DND-41 (cell line): ENCODE data around the gene SKAP1.

Experiments used
- ATAC-seq: fragments of 200-7000 bp; cut with Tn5 transposase; 3 replicates; pipeline ENCODE4 v1.9.1; 2021; ENCODE audit warnings: low read depth; ENCODE audit not compliant: insufficient read depth
- DNase-seq: peaks from one replicate; pipeline ENCODE4 v3.0.0-alpha.2; 2020
- H2AFZ ChIP-seq: 2 replicates; pipeline ENCODE4 v1.6.0; 2012; ENCODE audit warnings: low read depth, low read length
- H3K27ac ChIP-seq: 2 replicates; pipeline ENCODE4 v1.5.1; 2012; ENCODE audit warnings: low read length, inconsistent platforms
- H3K27me3 ChIP-seq: fragments of 200-600 bp; sonication (generic); 2 replicates; pipeline ENCODE4 v1.6.0; 2012; ENCODE audit warnings: low read length, mild to moderate bottlenecking, inconsistent platforms; ENCODE audit not compliant: insufficient read depth, poor library complexity
- H3K36me3 ChIP-seq: 2 replicates; pipeline ENCODE4 v1.5.1; 2012; ENCODE audit warnings: low read length, inconsistent platforms; ENCODE audit not compliant: insufficient read depth
- H3K4me1 ChIP-seq: 2 replicates; pipeline ENCODE4 v1.5.1; 2012; ENCODE audit warnings: mild to moderate bottlenecking, low read length; ENCODE audit not compliant: insufficient read depth
- H3K4me2 ChIP-seq: 2 replicates; pipeline ENCODE4 v1.6.0; 2012; ENCODE audit warnings: mild to moderate bottlenecking, moderate library complexity, low read length, inconsistent platforms; ENCODE audit not compliant: insufficient read depth
- H3K4me3 ChIP-seq, 2 experiments: fragments of 200-600 bp in 1 of 2; shearing (Covaris generic) in 1 of 2; 2 replicates each; pipeline ENCODE4 v1.5.1; 2012 to 2016; ENCODE audit warnings: inconsistent platforms in 2 of 2, low read length in 2 of 2, mild to moderate bottlenecking in 2 of 2, low read depth in 1 of 2, moderate library complexity in 1 of 2
- H3K79me2 ChIP-seq: 2 replicates; pipeline ENCODE4 v1.6.0; 2012; ENCODE audit warnings: low read length, inconsistent platforms; ENCODE audit not compliant: insufficient read depth
- H3K9ac ChIP-seq: 2 replicates; pipeline ENCODE4 v1.6.0; 2012; ENCODE audit warnings: low read depth, mild to moderate bottlenecking, inconsistent platforms, low read length, moderate library complexity
- H3K9me3 ChIP-seq: 2 replicates; pipeline ENCODE4 v1.5.1; 2012; ENCODE audit warnings: low read length, moderate library complexity, mild to moderate bottlenecking, inconsistent platforms; ENCODE audit not compliant: insufficient read depth, severe bottlenecking
- H4K20me1 ChIP-seq: 2 replicates; pipeline ENCODE4 v1.6.0; 2012; ENCODE audit warnings: low read length; ENCODE audit not compliant: insufficient read depth
- EZH2 ChIP-seq: IDR thresholded peaks from 3 replicates; pipeline ENCODE4 v1.6.1; 2012; ENCODE audit warnings: borderline replicate concordance, low read depth, mild to moderate bottlenecking, moderate library complexity, low read length, inconsistent platforms; ENCODE audit not compliant: severe bottlenecking
- TF ChIP-seq, protein P1 (sequence below): IDR thresholded peaks from 2 replicates; pipeline ENCODE4 v1.5.1; 2012; ENCODE audit warnings: borderline replicate concordance, low read length, moderate library complexity, mild to moderate bottlenecking; ENCODE audit not compliant: poor library complexity, severe bottlenecking; ENCODE audit errors: extremely low read depth

SKAP1 gene

DNA sequence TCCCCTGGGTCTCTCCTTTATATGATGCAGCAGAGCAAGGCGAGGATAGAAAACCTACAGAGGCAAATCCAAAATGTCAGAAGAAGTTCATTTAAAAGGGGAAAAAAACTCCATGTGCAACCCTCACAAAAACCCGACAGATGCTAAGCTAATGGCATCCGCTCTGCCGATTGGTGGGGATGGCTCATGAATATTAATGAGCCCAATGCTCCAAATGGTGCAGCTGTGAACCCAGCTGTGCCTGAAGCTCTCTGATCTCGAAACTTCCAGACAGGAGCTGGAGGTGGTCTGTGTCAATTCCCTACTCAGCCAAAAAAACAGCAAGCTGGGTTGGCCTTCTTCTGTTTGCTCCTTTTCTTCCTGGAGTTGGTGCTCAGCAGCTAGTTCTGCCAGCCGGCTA lies 306.9 kb downstream of the SKAP1 start:
- Histone ChIP-seq H2AFZ (no peak overlapping the region), H4K20me1 (0 out of 2 replicates have a peak, but pooled peaks cover 4% of the 10 kb centered on the region), H3K79me2 (no peaks in the 10 kb centered on the region), H3K4me3 (no peak overlapping the region), H3K9ac (no peak overlapping the region), H3K4me1 (no peaks in the 10 kb centered on the region), H3K9me3 (no peaks in the 10 kb centered on the region), H3K4me2 (no peak overlapping the region), H3K27ac (no peak overlapping the region), H3K36me3 (peaks cover 38% of the 10 kb centered on the region), H3K27me3 (no peaks in the 10 kb centered on the region)
- no peak for ATAC-seq
- no peak for TF ChIP-seq EZH2
- TF ChIP-seq, protein P1, sequence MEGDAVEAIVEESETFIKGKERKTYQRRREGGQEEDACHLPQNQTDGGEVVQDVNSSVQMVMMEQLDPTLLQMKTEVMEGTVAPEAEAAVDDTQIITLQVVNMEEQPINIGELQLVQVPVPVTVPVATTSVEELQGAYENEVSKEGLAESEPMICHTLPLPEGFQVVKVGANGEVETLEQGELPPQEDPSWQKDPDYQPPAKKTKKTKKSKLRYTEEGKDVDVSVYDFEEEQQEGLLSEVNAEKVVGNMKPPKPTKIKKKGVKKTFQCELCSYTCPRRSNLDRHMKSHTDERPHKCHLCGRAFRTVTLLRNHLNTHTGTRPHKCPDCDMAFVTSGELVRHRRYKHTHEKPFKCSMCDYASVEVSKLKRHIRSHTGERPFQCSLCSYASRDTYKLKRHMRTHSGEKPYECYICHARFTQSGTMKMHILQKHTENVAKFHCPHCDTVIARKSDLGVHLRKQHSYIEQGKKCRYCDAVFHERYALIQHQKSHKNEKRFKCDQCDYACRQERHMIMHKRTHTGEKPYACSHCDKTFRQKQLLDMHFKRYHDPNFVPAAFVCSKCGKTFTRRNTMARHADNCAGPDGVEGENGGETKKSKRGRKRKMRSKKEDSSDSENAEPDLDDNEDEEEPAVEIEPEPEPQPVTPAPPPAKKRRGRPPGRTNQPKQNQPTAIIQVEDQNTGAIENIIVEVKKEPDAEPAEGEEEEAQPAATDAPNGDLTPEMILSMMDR = no peak
- DNase-seq = no peak

- no peak overlapping the region for H2AFZ ChIP-seq
- TF ChIP-seq EZH2 = no peak
- TF ChIP-seq, protein P1 = no peak
- no peak overlapping the region for H3K4me3 ChIP-seq
- no peaks in the 10 kb centered on the region for H3K27me3 ChIP-seq
- H3K36me3 ChIP-seq = peaks cover 43% of the 10 kb centered on the region
- no peaks in the 10 kb centered on the region for H3K9me3 ChIP-seq
- no peak overlapping the region for H3K9ac ChIP-seq
- DNase-seq (no peak), ATAC-seq (no peak)
- no peak overlapping the region for H3K4me2 ChIP-seq
- H3K27ac ChIP-seq = no peak overlapping the region
- no peaks in the 10 kb centered on the region for H3K4me1 ChIP-seq
- H4K20me1 ChIP-seq = 0 out of 2 replicates have a peak, but pooled peaks cover 4% of the 10 kb centered on the region
- no peaks in the 10 kb centered on the region for H3K79me2 ChIP-seq
Measured at GRCh38 chr17:48122665-48123045, 307.4 kb downstream of the SKAP1 start.

DNA sequence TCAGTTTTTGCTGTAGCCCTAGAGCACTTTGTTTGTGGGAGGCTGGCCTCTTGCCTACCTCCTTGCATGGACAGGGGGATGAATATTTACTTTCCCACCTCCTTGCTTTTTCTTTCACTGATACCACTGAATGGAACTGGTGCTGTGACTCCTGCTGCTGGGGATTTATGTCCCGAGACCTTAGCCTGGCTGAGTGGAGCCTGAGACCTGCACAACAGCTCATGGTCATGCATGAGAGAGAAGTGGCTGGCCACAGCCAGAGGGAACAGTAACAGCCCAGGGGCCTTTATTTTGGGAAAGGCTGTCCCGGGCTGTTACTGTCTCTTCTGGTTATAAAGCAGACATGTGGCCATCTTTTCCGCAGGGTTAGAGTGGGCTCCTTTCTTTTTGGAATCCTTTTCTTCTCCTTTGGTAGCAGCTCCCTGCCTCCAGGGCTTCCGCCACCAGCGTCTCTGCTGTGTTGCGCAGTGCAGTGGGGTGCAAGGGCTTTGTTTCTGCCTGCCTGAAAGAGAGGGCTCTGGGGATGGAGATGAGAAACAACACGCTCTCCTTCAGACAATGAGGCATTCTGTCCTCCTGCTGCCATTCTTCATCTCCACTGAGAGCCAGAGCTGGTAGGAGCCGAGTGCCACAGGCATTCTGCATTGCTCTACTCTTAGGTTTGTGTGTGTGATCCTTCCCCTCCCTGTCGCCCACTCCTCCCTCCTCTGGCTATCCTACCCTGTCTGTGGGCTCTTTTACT lies 307.9 kb downstream of the SKAP1 start:
- no peak for TF ChIP-seq EZH2
- TF ChIP-seq, protein P1 = no peak
- H4K20me1 ChIP-seq = 0 out of 2 replicates have a peak, but pooled peaks cover under 1% of the 10 kb centered on the region
- no peak overlapping the region for H3K27ac ChIP-seq
- H3K9me3 ChIP-seq = no peaks in the 10 kb centered on the region
- H3K4me1 ChIP-seq = no peaks in the 10 kb centered on the region
- no peak for DNase-seq
- no peak overlapping the region for H2AFZ ChIP-seq
- H3K9ac ChIP-seq = no peak overlapping the region
- H3K79me2 ChIP-seq = no peaks in the 10 kb centered on the region
- peaks cover 47% of the 10 kb centered on the region for H3K36me3 ChIP-seq
- no peak overlapping the region for H3K4me2 ChIP-seq
- H3K27me3 ChIP-seq = no peaks in the 10 kb centered on the region
- H3K4me3 ChIP-seq = no peak overlapping the region
- ATAC-seq = no peak
